ENCODE results near the gene ENO2. TPM values are rescaled to one million over a fixed set of nuclear protein-coding genes. Genes with fewer than 3 reads are reported as not detected.
"Not testable (repeated sequence)": the region's sequence is repeated elsewhere in the genome, so short reads cannot be mapped to it uniquely, and the experiment has no call there.

Gene ENO2
- polyA plus RNA-seq, 1 donor: 18.6 TPM

DNA sequence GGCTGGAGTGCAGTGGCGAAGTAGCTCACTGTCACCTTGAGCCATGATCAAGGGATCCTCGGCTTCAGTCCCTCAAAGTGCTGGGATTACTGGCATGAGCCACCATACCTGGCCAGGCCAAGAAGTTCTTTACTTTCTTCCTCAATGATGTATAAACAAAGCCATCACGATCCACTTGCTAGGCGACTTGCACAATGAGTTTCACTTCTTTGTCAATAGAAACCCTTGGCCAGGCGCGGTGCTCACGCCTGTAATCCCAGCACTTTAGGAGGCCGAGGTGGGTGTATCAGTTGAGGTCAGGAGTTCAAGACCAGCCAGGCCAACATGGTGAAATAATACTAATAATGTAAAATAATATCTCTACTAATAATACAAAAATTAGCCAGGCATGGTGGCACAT lies 26.9 kb upstream of the ENO2 start:
- Histone ChIP-seq H3K4me1 (ENCODE audit: control insufficient read depth, insufficient read depth, low read length) (peaks cover 25% of the 10 kb centered on the region), H3K9me3 (ENCODE audit: control insufficient read depth, low read depth, low read length) (no peaks in the 10 kb centered on the region), H3K36me3 (ENCODE audit: control insufficient read depth, insufficient read depth, low read length) (peaks cover 12% of the 10 kb centered on the region), H3K4me3 (ENCODE audit: low read length) (no peak overlapping the region), H3K27ac (ENCODE audit: low read length) (peak overlapping the region; percentile 88), H3K27me3 (ENCODE audit: control insufficient read depth, insufficient read depth, low read length) (no peaks in the 10 kb centered on the region)
- WGBS (ENCODE audit: insufficient coverage, low lambda C conversion rate): no CpG with 5 or more reads among the region's 8 CpGs
- DNase-seq: peak; percentile 49 to 79

DNA sequence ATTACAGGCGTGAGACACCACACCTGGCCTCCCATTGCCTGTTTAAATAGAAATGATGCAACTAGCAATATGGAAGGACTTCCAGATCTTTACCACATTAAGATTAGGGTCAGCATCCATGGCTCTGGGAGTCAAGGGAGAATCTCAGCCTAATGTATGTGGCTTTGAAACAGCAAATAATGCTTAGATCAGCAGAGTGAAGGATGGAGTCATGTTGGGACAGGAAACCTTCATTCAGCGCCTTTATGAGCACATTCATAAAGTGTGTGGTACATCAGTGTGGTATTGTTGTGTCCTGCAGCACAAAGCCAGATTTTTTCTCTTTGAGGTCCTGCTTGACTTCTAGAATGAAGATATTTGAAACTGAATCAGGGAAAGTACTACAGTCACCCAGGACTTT lies 26.0 kb upstream of the ENO2 start:
- Histone ChIP-seq H3K9me3 (ENCODE audit: control insufficient read depth, low read depth, low read length) (no peaks in the 10 kb centered on the region), H3K4me3 (ENCODE audit: low read length) (no peak overlapping the region), H3K27me3 (ENCODE audit: control insufficient read depth, insufficient read depth, low read length) (no peaks in the 10 kb centered on the region), H3K4me1 (ENCODE audit: control insufficient read depth, insufficient read depth, low read length) (peaks cover 25% of the 10 kb centered on the region), H3K36me3 (ENCODE audit: control insufficient read depth, insufficient read depth, low read length) (peaks cover 12% of the 10 kb centered on the region), H3K27ac (ENCODE audit: low read length) (no peak overlapping the region)
- WGBS (ENCODE audit: insufficient coverage, low lambda C conversion rate): no CpG with 5 or more reads among the region's 2 CpGs
- no peak for DNase-seq

DNA sequence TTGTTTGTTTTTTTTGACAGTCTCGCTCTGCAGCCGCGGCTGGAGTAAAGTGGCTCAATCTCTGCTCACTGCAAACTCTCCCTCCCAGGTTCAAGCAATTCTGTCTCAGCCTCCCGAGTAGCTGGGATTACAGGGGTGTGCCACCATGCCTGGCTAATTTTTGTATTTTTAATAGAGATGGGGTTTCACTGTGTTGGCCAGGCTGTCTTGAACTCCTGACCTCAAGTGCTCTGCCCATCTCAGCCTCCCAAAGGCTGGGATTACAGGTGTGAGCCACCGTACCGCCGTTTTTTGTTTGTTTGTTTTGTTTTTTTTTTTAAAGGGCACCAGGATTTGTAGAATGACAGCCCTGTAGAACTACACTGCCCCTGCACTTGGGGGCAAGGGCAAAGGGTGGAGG lies 25.6 kb upstream of the ENO2 start:
- 86% methylated on average over 3 of the region's 7 CpGs for WGBS (ENCODE audit: insufficient coverage, low lambda C conversion rate)
- H3K4me3 ChIP-seq (ENCODE audit: low read length); H3K27ac ChIP-seq (ENCODE audit: low read length); H3K27me3 ChIP-seq (ENCODE audit: control insufficient read depth, insufficient read depth, low read length); H3K9me3 ChIP-seq (ENCODE audit: control insufficient read depth, low read depth, low read length); DNase-seq: not testable (repeated sequence)
- Histone ChIP-seq H3K36me3 (ENCODE audit: control insufficient read depth, insufficient read depth, low read length) (peaks cover 11% of the 10 kb centered on the region), H3K4me1 (ENCODE audit: control insufficient read depth, insufficient read depth, low read length) (peaks cover 25% of the 10 kb centered on the region)

DNA sequence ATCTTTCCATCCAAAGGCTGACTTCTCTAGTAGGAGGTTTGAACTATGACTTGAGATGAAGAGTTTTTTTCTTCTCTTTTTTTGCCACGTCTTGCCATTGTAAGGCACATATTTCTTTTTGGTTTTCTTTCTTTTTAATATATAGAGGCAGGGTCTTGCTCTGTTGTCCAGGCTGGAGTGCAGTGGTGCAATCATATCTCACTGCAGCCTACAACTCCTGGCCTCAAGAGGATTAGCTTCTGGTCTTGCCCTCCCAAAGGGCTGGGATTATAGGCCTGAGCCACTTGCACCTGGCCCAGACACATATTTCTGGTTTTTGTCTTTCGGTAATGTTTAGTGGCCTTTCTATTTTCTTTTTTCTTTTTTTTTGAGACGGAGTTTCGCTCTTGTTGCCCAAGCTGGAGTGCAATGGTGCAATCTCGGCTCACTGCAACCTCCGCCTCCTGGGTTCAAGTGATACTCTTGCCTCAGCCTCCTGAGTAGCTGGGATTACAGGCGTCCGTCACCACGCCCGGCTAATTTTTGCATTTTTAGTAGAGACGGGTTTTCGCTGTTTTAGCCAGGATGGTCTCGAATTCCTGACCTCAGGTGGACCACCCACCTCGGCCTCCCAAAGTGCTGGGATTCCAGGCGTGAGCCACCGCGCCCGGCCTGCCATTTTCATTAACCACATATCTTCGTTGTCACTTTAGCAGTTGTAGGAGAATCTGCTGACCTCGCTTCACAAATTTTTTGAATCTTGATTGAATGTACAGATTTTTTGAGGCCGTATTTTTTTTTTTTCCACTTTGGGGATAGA lies 24.4 kb upstream of the ENO2 start:
- not testable (repeated sequence) for H3K9me3 ChIP-seq (ENCODE audit: control insufficient read depth, low read depth, low read length); H3K27me3 ChIP-seq (ENCODE audit: control insufficient read depth, insufficient read depth, low read length); DNase-seq; H3K36me3 ChIP-seq (ENCODE audit: control insufficient read depth, insufficient read depth, low read length); H3K4me3 ChIP-seq (ENCODE audit: low read length)
- peak overlapping the region; percentile 78 for H3K27ac ChIP-seq (ENCODE audit: low read length)
- peaks cover 25% of the 10 kb centered on the region for H3K4me1 ChIP-seq (ENCODE audit: control insufficient read depth, insufficient read depth, low read length)
- 87% methylated on average over 3 of the region's 21 CpGs for WGBS (ENCODE audit: insufficient coverage, low lambda C conversion rate)

DNA sequence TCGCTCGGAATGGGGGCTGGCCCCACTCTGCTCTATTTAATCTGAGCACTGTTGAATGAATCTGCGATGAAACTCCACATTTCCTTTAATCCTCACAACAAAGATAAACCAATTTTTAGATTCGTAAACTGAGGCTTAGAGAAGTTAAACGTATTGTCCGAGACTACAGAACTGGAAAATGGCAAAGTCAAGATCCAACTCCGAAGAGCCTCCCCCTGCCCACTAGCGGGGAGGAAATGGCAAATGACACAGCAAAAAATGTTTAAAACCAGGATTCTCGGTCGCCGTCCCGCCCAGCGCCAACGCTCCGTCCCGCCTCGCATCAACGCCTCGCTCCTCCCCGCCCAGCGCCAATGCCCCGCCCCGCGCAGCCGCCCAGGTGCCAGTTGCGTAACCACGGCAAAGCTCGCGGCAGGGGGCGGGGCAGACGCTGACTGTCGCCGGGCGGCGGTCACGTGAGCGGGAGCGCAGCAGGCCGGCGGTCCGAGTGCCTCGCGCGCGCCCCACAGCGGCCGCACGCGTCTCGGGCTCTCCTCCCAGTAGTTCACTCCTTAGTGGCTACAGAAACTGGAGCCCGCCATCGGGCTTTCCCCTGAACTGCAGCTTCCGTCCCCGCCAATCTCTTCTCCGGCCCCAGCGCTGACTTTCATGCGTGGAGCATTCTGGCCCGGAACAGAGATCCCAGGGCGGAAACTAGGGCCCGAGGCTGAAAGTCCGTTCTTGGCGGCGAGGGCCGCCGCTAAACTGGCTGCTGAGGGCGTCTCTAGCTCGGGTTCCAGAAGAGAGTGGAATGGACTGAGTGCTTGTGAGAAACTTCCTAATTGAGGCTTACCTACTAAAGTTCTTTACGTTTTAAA lies 23.4 kb upstream of the ENO2 start:
- no peaks in the 10 kb centered on the region for H3K27me3 ChIP-seq (ENCODE audit: control insufficient read depth, insufficient read depth, low read length)
- 0% methylated on average over 1 of the region's 68 CpGs for WGBS (ENCODE audit: insufficient coverage, low lambda C conversion rate)
- H3K36me3 ChIP-seq (ENCODE audit: control insufficient read depth, insufficient read depth, low read length): no peaks in the 10 kb centered on the region
- peak; percentile 97 to 98 for DNase-seq
- H3K9me3 ChIP-seq (ENCODE audit: control insufficient read depth, low read depth, low read length): no peaks in the 10 kb centered on the region
- H3K4me1 ChIP-seq (ENCODE audit: control insufficient read depth, insufficient read depth, low read length): peaks cover 20% of the 10 kb centered on the region
- peak overlapping the region; percentile 88 for H3K27ac ChIP-seq (ENCODE audit: low read length)
- H3K4me3 ChIP-seq (ENCODE audit: low read length): peak overlapping the region; percentile 57

DNA sequence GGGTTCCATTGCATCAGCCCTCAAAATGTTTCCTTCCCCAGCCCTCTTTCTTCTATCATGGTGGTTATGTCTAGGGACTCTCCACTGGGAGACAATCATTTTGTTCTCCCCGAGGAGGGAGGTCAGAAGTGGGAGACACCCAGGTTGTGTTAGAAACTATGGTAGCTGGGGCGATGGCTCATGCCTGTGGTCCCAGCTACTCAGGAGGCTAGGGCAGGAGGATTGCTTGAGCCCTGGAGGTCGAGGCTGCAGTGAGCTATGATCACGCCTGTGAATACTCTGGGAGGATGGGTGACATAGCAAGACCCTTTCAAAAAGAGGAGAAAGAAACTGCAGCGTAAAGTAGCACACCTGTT lies 22.8 kb upstream of the ENO2 start:
- Histone ChIP-seq H3K27me3 (ENCODE audit: control insufficient read depth, insufficient read depth, low read length) (no peaks in the 10 kb centered on the region), H3K4me3 (ENCODE audit: low read length) (peak overlapping the region; percentile 57), H3K4me1 (ENCODE audit: control insufficient read depth, insufficient read depth, low read length) (peaks cover 20% of the 10 kb centered on the region), H3K36me3 (ENCODE audit: control insufficient read depth, insufficient read depth, low read length) (no peaks in the 10 kb centered on the region), H3K27ac (ENCODE audit: low read length) (peak overlapping the region; percentile 88), H3K9me3 (ENCODE audit: control insufficient read depth, low read depth, low read length) (no peaks in the 10 kb centered on the region)
- 100% methylated on average over 1 of the region's 5 CpGs for WGBS (ENCODE audit: insufficient coverage, low lambda C conversion rate)
- DNase-seq: no peak

DNA sequence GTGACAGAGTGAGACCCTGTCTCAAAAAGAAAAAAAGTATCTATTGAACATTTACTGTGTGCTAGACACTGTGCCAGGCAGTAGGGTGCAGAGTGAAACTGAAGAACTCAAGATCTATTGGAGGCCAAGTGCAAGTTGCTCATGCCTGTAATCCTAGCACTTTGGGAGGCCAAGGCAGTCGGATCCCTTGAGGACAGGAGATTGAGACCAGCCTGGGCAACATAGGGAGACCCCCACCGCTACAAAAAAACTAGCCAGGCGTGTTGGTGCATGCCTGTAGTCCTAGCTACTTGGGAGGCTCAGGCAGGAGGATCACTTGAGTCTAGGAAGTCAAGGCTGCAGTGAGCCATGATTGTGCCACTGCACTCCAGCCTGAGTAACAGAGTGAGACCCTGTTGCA lies 21.7 kb upstream of the ENO2 start:
- not testable (repeated sequence) for H3K4me1 ChIP-seq (ENCODE audit: control insufficient read depth, insufficient read depth, low read length); H3K9me3 ChIP-seq (ENCODE audit: control insufficient read depth, low read depth, low read length); H3K27me3 ChIP-seq (ENCODE audit: control insufficient read depth, insufficient read depth, low read length); H3K36me3 ChIP-seq (ENCODE audit: control insufficient read depth, insufficient read depth, low read length); H3K4me3 ChIP-seq (ENCODE audit: low read length); DNase-seq; H3K27ac ChIP-seq (ENCODE audit: low read length)
- no CpG with 5 or more reads among the region's 3 CpGs for WGBS (ENCODE audit: insufficient coverage, low lambda C conversion rate)

DNA sequence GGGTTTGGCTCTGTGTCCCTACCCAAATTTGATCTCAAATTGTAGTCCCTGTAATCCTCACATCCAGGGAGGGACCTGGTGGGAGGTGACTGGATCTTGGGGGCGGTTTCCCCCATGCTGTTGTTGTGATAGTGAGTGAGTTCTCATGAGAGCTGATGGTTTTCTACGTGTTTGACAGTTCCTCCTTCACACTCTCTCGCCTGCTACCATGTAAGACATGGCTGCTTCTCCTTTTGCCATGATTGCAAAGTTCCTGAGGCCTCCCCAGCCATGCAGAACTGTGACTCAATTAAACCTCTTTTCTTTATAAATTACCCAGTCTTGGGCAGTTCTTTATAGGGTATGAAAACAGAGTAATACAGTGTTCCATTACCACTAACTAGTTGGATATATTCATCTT lies 20.1 kb upstream of the ENO2 start:
- Histone ChIP-seq H3K4me3 (ENCODE audit: low read length) (no peak overlapping the region), H3K27me3 (ENCODE audit: control insufficient read depth, insufficient read depth, low read length) (no peaks in the 10 kb centered on the region), H3K36me3 (ENCODE audit: control insufficient read depth, insufficient read depth, low read length) (no peaks in the 10 kb centered on the region), H3K4me1 (ENCODE audit: control insufficient read depth, insufficient read depth, low read length) (peaks cover 7% of the 10 kb centered on the region), H3K27ac (ENCODE audit: low read length) (no peak overlapping the region), H3K9me3 (ENCODE audit: control insufficient read depth, low read depth, low read length) (no peaks in the 10 kb centered on the region)
- WGBS (ENCODE audit: insufficient coverage, low lambda C conversion rate): no CpG with 5 or more reads among the region's 3 CpGs
- DNase-seq: no peak

DNA sequence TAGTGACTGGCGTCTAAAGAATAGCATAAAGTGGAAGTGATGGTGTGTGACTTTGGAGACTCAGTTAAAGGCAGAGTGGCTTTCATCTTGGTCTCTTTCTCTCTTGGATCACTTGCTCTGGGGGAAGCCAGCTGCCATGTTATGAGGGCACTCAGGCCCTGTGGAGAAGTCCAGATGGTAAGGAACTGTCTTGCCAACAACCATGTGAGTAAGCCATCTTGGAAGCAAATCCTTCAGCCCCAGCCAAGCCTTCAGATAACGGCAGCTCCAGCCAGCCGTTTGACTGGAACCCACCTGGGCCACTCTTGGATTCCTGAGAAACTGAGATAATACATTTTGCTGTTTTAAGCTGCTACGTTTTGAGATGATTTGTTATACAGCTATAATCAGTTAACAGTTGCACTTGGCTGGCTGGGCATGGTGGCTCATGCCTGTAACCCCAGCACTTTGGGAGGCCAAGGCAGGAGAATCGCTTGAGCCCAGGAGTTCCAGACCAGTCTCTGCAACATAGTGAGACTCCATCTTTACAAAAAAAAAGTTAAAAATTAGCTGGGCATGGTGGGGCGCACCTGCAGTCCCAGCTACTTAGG lies 17.4 kb upstream of the ENO2 start:
- DNase-seq: no peak
- Histone ChIP-seq H3K27ac (ENCODE audit: low read length) (no peak overlapping the region), H3K4me3 (ENCODE audit: low read length) (no peak overlapping the region), H3K27me3 (ENCODE audit: control insufficient read depth, insufficient read depth, low read length) (no peaks in the 10 kb centered on the region), H3K4me1 (ENCODE audit: control insufficient read depth, insufficient read depth, low read length) (peaks cover 4% of the 10 kb centered on the region), H3K36me3 (ENCODE audit: control insufficient read depth, insufficient read depth, low read length) (no peaks in the 10 kb centered on the region), H3K9me3 (ENCODE audit: control insufficient read depth, low read depth, low read length) (no peaks in the 10 kb centered on the region)
- whole genome bisulfite sequencing (ENCODE audit: insufficient coverage, low lambda C conversion rate): 100% methylated on average over 1 of the region's 6 CpGs

DNA sequence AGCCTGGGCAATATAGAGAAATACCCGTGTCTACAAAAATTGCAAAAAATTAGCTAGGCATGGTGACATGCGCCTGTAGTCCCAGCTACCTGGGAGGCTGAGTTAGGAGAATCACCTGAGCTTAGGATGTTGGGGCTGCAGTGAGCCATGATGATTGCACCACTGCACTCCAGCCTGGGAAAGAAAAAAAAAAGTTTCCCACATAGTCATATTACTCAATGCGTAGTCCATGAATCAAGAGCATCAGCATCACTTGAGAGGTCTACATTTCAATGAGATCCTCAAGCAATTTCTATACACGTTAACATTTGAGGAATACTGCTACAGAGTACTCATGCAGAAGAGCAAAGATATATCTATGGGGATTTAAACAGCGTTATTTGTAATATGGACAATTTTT lies 15.0 kb upstream of the ENO2 start:
- no peaks in the 10 kb centered on the region for H3K9me3 ChIP-seq (ENCODE audit: control insufficient read depth, low read depth, low read length)
- no peak overlapping the region for H3K4me3 ChIP-seq (ENCODE audit: low read length)
- peaks cover 8% of the 10 kb centered on the region for H3K4me1 ChIP-seq (ENCODE audit: control insufficient read depth, insufficient read depth, low read length)
- DNase-seq: no peak
- no CpG with 5 or more reads among the region's 5 CpGs for WGBS (ENCODE audit: insufficient coverage, low lambda C conversion rate)
- H3K27me3 ChIP-seq (ENCODE audit: control insufficient read depth, insufficient read depth, low read length): no peaks in the 10 kb centered on the region
- H3K36me3 ChIP-seq (ENCODE audit: control insufficient read depth, insufficient read depth, low read length): no peaks in the 10 kb centered on the region
- peak overlapping the region; percentile 42 for H3K27ac ChIP-seq (ENCODE audit: low read length)

Data from large intestine (tissue), 3 donors.